WTC11 (cell line): ENCODE measurements around the gene SREK1IP1.

Source experiments
- CTCF ChIP-seq: fragments of 200-600 bp; IDR thresholded peaks from 2 replicates; pipeline ENCODE4 v1.8.0; 2022; ENCODE audit warnings: antibody characterized with exemption
- IRF2 ChIP-seq: sonication (generic); formaldehyde crosslinking; IDR thresholded peaks from 2 replicates; pipeline ENCODE4 v1.8.0; 2022; ENCODE audit warnings: low read depth, missing genetic modification reagents, borderline replicate concordance
- TF ChIP-seq, protein P1 (sequence below): sonication (generic); formaldehyde crosslinking; conservative IDR thresholded peaks from 2 replicates; pipeline ENCODE4 v1.8.1; 2022; ENCODE audit warnings: mild to moderate bottlenecking, missing genetic modification reagents

GRCh38 chr5:64688391-64688790 lies 80.1 kb downstream of the SREK1IP1 start:
- TF ChIP-seq IRF2 (CRISPR knock-in tag) (no peak), CTCF (no peak)
- TF ChIP-seq, protein P1, sequence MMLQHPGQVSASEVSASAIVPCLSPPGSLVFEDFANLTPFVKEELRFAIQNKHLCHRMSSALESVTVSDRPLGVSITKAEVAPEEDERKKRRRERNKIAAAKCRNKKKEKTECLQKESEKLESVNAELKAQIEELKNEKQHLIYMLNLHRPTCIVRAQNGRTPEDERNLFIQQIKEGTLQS (CRISPR knock-in tag): no peak
